Fibroblast of pulmonary artery (primary cell): ENCODE measurements around the gene LPP.

Experiments
- DNase-seq: peaks from one replicate; pipeline ENCODE4 v3.0.0-alpha.2; 2010; ENCODE audit warnings: low read depth
- H3K4me3 ChIP-seq: replicated peaks from 2 replicates; pipeline ENCODE4 v1.5.1; 2011; ENCODE audit warnings: low read depth, mild to moderate bottlenecking, control low read depth, low read length, moderate library complexity
- CTCF ChIP-seq: IDR thresholded peaks from 2 replicates; pipeline ENCODE4 v1.5.1; 2011; ENCODE audit warnings: mild to moderate bottlenecking, control low read depth, low read length, inconsistent platforms; ENCODE audit errors: missing control alignments

Gene LPP

GRCh38 chr3:188267790-188268335, 113.9 kb downstream of the LPP start:
- H3K4me3 ChIP-seq, result no peak overlapping the region
- DNase-seq, result no peak
- no peak for TF ChIP-seq CTCF

DNA sequence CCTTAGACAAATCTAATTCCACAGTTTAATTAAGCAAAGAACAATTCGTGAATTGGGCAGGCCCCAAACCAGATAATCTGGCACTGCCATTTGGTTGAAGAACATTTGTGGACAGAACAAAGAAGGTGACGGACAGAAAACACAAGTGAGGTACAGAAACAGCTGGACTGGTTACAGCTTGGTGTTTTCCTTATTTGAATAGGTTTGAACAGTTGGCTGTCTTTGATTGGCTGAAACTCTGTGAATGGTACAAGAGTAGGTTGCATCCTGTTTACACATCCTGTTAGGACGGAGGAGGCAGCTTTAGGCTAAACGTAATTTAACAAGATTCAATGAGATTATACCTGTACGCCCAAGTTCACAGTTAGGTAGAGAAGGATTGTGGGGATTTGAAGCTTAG, 114.4 kb downstream of the LPP start:
- H3K4me3 ChIP-seq, result no peak overlapping the region
- TF ChIP-seq CTCF, result no peak
- DNase-seq, result no peak

DNA sequence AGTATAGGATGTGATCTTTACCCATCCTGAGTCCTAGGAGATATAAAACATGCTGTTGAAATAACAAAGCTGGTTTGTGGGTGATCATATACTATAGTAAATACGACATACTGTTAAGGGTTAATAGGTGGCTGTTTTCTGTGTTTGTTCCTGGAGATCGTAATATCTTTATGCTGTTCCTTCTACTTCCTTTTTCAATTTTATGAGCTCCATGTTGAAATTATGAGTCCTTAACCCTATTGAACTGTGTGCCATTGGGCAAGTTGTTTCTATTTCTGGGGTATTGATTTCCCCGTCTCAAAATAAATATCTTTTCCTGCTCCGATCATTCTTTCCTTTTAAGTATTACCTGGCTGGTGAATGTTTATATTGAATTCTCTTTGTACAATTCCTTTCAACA, 115.1 kb downstream of the LPP start:
- DNase-seq, result no peak
- H3K4me3 ChIP-seq, result no peak overlapping the region
- TF ChIP-seq CTCF, result no peak

DNA sequence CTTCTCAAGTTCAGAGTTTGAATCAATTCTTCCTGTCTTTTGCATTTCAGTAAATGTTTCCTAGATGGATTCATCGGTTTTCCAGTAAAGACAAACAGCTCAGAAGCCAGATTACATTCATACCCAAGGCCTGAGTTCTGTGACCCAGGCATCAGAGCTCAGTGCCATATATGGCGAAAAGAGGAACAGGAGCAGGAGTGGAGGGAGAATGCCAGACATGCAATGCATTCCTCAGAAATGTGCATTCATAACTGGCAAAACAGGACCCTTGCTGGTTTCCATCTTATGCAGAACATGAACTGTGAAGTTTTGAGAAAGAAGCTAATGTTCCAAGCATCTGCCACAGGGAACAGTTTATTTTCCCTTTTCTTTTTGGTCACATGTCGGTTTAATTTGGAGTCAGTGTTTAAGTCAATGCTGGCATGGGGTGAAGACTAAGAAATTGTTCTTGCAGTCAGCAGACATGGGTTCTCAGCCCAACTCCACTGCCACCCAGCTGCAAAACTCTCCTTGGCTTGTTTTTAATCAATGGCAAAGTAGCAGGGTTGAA, 116.5 kb downstream of the LPP start:
- peak; percentile 97 for DNase-seq
- no peak for TF ChIP-seq CTCF
- no peak overlapping the region for H3K4me3 ChIP-seq

DNA sequence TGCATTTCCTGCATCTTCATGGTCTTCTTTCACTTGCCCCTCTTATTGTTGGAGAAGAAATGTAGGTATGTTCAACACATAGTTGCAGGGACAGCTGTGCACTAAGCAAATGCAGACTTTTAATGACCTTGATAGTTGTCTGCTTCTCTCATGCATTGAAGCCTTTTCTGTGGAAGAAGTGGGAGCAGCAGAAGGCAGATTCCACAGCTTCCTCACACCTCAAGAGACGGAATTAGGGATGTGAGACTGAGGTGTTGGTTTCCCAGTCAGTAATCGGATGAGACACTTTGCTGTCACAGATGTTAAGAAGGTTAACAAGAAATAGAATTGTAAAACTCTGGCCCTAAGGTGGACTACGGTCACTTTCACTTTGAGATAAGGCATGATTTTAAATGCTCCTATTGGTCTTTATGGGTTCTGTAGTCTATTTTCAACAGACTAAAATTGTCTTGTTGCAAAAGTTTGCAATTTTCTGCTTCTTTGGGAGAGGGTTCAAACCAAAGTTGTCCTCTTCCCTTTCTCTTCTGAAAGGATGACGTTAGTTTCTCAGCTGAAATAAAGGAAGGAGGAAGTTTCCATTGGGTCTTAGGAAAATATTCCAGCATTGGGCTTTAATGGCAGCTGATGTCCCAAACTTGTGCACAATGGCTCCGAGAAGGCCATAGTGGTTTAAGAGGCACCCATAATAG, 117.4 kb downstream of the LPP start:
- H3K4me3 ChIP-seq, result no peak overlapping the region
- DNase-seq, result no peak
- no peak for TF ChIP-seq CTCF

DNA sequence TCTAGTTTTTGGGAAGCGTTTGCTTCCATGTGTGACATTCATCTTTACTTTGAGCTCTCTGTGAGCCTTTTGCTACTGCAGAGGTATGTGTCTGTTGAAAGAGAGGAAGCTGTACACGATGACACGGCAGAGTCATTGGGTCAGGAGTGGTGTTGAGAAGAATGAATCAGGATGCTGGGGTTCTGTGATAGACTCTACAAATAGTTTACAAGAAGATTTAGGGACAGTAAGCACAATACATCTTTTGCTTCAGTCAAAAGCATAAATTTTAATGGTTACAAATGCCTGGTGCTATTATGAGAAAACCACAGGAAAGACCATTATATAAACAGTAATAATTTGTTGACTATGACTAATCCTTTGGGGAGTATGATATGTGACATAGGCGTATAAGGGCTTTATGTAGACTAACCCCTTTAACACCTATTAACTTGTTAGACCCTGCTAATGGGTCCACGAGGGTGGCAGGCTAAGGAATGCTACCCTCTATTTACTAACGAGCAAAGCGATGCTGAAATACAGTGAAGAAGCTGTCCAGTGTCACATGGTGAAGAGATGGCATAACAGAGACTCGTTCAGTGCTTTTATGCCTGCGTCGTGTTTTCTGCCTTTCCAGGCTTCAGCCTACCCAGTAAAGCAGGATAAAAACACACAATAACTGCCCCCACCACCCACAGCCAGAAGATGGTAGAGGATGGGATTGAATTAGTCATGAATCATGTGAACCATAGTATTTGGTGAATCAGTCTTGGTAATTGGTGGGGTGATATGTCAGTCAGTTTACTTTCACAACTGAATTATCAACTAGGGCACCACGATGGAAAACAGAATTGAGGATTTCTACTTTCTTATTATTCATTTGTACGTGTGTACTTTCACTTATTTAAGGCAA, 118.8 kb downstream of the LPP start:
- DNase-seq, result peak; percentile 72
- no peak for TF ChIP-seq CTCF
- H3K4me3 ChIP-seq, result no peak overlapping the region
